GM21381 (cell line): ENCODE measurements around the gene SRGAP3.
"Not testable (repeated sequence)": the region's sequence is repeated elsewhere in the genome, so short reads cannot be mapped to it uniquely, and the experiment has no call there.

Source experiments
- ATAC-seq: cut with Tn5 transposase; IDR thresholded peaks from one replicate; pipeline ENCODE4 v1.9.1; 2021; ENCODE audit warnings: mild to moderate bottlenecking, moderate library complexity; ENCODE audit not compliant: unreplicated experiment

Gene SRGAP3

DNA sequence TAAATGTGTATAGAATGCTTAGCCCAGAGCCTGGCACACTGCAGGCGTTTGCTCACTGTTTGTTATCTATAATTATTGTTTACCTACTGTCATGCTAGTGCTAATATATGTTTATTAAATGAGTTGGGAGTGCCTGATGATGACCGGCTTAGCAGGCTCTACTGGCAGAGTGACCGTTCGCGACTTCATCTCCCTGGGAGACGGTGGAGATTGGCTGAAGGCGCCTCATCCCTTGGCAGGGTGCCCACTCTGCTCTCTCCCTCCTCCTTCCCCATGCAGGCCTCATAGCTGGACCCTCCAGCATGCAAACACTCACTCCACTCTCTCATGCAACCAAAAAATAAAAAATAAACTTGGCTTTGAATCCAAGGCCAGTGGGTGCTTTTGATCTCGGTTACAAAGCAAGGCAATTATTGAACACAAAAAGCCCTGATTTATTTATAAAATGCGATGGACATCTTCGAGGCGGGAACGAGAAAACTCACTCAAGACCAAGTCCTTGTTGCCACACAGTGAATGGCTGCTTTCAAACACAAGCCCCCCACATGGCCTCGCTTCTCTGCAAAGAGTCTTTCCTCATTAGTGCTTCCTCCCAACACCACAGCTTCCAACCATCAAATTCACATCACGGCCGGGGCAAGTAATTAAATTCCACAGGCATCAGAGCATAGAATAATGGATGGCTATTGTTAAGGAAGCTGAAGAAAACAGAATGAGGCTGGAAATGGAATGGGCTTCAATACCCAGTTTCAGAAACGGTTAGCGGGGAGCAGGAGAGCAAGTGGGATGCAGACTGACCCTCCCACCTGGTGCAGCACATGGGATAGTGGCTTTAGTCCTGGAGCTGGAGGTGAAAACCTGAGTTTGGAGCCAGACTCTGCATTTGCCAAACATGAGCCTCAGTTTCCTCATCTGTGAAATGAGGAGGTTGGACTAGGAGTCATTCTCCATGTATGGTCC is 150.4 kb downstream of the SRGAP3 start:
- no peak for ATAC-seq

GRCh38 chr3:9097495-9097894 is 152.0 kb downstream of the SRGAP3 start:
- no peak for ATAC-seq

GRCh38 chr3:9091486-9092235 is 157.8 kb downstream of the SRGAP3 start:
- ATAC-seq: no peak

GRCh38 chr3:9088441-9089353 is 160.7 kb downstream of the SRGAP3 start:
- ATAC-seq: no peak

DNA sequence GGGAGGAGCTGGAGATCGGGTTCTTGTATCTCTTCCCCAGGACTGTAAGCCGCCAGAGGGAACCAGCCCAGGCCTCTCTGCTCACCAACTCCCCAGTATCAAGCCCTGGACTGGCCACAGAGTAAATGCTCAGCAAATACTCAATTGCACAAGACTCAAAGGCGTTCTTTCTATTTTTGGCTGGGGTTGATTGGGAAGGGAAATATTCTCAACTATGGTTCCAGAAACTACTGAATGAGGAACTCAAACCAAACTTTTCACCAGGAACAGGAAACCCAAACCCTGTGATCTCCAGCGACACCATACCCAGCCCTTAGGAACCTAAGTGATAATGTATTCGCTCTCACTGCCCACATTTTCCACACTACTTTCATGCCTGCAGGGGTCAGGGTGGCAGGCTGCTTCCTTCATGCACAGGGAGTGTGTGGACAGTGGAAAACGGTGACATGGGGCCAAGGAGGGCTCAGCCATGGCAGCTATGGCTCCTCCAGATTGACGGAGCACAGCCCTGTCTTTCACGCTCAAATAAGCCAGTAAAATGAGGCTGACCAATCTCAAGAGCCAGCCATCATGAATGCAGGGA is 161.5 kb downstream of the SRGAP3 start:
- ATAC-seq: no peak

DNA sequence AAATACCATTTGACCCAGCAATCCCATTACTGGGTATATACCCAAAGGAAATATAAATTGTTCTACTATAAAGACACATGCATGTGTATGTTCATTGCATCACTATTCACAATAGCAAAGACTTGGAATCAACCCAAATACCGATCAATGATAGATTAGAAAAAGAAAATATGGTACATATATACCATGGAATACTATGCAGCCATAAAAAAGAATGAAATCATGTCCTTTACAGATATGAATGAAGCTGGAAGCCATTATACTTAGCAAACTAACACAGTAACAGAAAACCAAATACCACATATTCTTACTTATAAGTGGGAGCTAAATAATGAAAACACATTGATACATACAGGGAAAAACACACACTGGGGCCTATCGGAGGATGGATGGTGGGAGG is 164.0 kb downstream of the SRGAP3 start:
- not testable (repeated sequence) for ATAC-seq

DNA sequence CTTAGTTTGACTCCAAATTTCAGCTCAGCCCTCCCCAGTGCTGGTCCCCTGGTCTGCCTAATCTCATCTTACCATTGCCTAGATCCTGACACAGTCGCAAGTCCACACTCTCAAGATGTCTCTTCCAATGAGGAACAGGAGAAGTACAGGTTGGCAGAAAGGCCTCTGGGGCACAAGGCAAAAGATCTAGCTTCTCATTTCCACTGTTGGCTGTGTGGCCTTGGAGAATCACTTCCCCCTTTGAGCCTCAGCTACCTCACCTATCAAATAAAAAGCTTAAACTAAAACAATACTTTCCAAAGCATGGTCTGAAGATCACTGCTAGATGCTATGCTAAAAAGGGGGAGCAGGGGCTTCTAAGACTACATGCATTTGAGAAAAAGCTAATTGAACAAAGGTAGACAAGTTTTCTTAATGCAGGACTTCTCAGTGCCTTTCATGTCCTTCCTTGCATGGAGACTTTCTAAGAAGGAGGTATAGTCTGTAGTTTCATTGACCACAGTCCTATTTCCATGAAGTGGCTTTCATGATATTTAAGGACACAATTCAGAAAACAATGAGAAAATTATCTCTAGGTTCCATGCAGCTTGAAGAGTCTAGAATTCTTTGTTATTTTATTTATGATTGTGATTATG is 168.1 kb downstream of the SRGAP3 start:
- no peak for ATAC-seq

- ATAC-seq: no peak
Measured at GRCh38 chr3:9080163-9080562, 169.3 kb downstream of the SRGAP3 start.

DNA sequence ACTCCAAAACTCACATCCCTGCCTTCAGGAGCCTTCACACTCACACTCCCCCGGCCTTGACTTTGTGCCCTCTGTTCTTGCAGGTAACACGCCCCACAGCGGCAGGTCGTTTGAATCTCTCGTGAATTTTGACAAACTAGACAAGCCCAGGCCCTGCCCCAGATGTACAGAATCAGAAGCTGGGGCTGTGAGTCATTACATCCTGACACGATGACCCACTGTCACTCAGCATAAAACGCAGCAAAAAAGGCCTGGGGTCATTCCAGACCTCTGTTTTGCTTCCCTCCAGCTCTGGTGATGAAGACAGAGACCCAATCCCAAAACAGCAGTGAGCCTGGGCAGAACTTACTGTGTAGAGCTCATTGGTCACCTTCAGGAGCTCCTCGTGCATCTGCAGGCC is 169.8 kb downstream of the SRGAP3 start:
- ATAC-seq: no peak

- ATAC-seq: no peak
Measured at GRCh38 chr3:9078561-9079240, 170.7 kb downstream of the SRGAP3 start.

DNA sequence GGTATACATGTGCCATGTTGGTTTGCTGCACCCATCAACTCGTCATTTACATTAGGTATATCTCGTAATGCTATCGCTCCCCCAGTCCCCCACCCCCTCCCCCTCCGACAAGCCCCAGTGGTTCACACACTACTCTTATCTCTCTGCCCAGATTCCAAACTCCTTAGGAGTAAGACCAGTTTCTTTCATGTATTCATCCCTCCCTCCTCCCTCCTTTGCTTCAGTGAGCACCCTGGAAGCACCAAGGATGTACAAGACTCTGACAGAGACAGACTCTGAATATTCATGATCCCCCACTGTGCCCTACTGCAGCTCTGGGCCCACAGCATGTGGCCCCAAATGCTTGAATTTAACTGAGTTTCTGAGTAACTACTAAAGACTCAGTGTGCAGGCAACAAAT is 172.4 kb downstream of the SRGAP3 start:
- no peak for ATAC-seq

- no peak for ATAC-seq
Measured at GRCh38 chr3:9075762-9076161, 173.7 kb downstream of the SRGAP3 start.

GRCh38 chr3:9074079-9074478 is 175.4 kb downstream of the SRGAP3 start:
- no peak for ATAC-seq

- ATAC-seq: no peak
Measured at GRCh38 chr3:9072667-9073009, 176.8 kb downstream of the SRGAP3 start.

- no peak for ATAC-seq
Measured at GRCh38 chr3:9071936-9072666, 177.3 kb downstream of the SRGAP3 start.

DNA sequence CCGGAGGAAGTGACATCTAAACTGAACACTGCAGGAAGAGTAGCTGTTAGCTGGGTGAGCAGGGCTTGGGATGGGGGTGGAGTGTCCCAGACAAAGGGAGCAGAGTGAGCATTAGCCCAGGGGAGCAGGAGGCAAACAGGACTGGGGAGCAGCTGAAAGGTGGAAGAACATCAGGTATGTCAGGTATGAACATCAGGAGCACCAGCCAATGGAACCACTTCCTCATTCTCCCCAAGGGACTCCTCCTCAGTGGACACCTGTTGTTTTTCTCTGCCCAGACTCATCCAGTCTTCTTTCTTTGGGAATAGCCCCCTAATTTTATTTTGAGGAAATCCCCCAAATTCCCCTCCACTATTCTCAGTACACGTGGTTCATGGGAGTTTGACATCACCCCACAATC is 178.5 kb downstream of the SRGAP3 start:
- no peak for ATAC-seq

GRCh38 chr3:9069971-9070370 is 179.5 kb downstream of the SRGAP3 start:
- ATAC-seq: no peak

- no peak for ATAC-seq
Measured at GRCh38 chr3:9068051-9068450, 181.4 kb downstream of the SRGAP3 start.

GRCh38 chr3:9067352-9067975 is 182.0 kb downstream of the SRGAP3 start:
- ATAC-seq: no peak
